Activated T-cell treated with anti-CD3 and anti-CD28 coated beads for 4 hours (primary cell): ENCODE data around the gene RAD51D.
"Not testable (repeated sequence)": the region's sequence is repeated elsewhere in the genome, so short reads cannot be mapped to it uniquely, and the experiment has no call there.

Source experiments
- DNase-seq: peaks from one replicate; pipeline ENCODE4 v3.0.0-alpha.2; 2020

Gene RAD51D

DNA sequence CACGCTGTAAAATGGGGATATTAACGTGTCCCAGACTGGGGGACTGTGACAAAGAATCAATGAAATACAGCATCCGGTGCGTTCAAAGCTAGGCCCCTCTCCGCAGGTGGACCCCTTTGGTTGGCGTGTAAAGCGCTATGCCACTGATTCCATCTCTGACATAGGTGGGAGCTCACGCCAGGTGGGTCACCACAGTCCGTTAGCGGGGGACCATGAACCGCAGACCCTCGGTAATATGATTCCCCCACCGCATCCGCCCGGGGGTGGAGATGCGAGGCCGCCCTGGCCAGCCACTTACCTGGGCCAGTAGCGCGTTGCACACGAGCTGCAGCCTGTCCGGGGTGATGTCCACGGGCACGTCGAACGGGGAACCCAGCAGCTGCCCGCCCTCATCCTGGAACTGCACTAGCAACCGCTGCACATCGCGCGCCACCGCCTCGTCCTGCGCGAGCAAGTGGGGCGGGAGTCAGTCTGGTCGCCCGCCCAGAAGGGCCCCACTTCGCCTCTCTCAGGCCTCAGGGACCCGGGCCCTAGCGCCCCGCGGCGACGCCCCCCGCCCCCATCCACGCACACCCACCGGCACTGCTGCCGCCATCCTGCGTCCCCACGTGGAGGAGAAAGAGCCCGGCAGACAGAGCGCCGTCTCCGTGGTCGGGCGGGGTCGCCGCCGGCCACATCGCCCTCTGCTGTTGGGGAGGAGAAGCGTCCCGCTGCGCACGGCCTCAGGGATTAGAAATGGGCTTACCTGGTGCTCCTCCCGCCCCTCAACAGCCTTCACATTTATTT lies 22.2 kb upstream of the RAD51D start, which contains the start of gene NLE1:
Gene NLE1 (minus strand): TSS at position 623 of the 786 bp plus-strand sequence. CDS start 28 bp downstream, at position 595.
- DNase-seq, result peak; percentile 85

DNA sequence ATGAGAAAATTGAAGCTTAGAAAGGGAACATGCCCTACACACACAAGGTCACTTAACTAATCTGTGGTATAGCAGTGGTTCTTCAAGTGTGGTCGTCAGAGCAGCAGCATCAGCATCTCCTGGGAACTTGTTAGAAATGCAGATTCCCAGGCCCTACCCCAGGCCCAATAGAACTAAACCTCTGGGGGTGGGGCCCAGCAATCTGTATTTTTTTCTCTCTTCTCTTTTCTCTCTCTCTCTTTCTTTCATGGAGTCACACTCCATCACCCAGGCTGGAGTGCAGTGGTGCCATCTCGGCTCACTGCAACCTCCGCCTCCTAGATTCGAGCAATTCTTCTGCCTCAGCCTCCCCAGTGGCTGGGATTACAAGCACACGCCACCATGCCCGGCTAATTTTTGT lies 18.6 kb upstream of the RAD51D start:
- no peak for DNase-seq

DNA sequence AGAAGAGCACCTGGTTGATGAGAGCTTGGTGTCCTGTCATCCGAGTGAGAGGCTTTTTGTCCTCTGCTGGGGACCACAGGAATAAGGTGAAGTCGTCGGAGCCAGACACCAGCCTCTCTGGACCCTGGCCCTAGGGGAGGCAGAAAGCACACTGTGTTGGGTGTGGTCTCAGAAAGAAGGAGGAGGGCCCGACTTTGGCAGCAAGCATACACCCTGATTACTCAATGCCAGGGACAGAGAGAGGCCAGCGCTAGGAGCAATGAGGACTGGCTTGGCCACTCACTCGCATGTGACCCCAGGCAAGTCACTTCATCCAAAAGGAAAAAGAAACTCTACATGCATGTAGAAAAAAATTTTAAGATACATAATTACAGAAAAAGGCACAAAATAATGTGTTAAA lies 15.7 kb upstream of the RAD51D start:
- no peak for DNase-seq

DNA sequence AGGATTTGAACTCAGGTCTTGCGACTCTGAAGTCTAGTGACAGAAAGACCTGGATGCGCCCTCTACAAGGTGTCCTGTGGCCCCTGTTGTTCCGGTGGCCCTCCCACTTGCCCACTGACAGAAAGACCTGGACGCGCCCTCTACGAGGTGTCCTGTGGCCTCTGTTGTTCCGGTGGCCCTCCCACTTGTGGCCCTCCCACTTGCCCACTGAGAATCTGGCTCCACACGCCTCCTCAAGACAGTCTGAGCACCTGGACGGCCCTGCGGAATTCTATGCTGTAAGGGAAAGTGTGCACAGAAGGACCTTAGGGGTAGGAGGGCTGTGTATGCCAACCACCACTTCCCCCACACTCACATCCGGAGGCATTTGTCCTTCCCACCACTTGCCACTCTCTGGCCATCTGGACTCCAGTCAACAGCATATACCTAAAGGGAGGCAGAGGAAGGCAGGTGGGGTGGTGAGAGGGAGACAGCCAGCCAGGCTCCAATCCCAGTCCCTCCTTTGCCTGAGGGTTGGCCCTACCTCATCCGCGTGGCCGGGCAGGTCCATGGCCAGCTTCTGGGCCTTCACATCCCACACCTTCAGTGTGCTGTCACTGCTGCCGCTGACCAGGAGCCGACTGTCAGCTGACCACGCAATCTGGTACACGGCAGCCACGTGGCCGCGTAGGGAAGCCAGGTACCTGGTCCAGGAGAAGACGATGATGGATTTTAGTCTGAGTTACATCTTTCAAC lies 13.3 kb upstream of the RAD51D start:
- no peak for DNase-seq

DNA sequence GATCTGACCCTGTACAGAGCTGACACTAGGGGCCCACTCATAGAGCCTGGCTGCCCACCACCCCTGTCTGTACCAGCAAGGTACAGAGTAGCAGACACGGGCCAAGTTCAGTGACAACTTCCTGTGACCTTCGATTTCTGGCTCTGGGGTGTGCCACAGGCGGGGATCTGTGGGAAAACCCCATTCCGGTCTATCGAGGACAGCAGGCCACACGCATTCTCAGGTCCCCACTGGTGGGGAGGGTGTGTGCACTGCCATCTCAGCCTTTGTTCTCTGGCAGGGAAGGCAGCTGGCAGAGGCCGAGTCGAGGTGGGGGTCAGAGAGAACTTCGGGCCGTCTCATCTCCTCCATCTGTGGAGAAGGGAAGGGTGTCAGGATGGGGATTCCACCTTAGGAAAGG lies 12.4 kb upstream of the RAD51D start:
- no peak for DNase-seq

DNA sequence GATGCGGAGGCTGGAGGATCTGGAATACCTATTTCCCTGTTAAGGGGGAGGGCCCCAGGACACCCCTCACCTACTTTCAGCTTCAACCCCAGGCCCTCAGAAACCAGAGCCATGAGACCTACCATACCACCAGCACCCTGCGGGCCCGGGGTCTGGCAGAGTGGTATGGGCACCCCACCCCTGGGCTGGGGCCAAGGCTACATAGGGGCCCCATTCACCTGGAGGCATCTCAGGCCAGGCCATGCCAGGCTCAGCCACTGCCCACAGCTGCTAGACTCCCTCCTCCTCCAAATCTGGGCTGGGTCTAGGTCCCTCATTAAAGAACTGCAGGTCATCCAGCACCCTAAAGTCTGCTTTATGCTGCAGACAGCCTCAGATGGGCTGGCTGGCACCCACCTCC lies 10.7 kb upstream of the RAD51D start:
- DNase-seq, result no peak

DNA sequence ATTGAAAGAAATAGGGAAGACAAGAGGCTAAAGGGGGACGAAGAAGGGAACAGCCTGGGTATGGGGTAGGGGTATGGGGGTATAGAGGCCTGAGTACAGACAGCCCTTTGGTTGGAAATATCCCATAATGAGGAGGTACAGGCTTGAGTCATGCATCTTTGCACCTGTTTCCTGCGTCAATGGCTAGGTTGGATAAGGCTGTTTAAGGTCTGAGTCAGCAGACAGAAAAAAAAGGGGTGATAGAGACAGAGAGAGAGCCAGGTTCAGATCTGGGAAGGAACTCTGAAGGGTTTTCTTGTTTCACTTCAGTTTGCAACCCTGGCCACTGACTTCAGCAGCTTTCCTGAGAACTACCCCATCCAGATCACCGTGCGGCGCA lies 10.3 kb upstream of the RAD51D start:
- DNase-seq, result no peak

DNA sequence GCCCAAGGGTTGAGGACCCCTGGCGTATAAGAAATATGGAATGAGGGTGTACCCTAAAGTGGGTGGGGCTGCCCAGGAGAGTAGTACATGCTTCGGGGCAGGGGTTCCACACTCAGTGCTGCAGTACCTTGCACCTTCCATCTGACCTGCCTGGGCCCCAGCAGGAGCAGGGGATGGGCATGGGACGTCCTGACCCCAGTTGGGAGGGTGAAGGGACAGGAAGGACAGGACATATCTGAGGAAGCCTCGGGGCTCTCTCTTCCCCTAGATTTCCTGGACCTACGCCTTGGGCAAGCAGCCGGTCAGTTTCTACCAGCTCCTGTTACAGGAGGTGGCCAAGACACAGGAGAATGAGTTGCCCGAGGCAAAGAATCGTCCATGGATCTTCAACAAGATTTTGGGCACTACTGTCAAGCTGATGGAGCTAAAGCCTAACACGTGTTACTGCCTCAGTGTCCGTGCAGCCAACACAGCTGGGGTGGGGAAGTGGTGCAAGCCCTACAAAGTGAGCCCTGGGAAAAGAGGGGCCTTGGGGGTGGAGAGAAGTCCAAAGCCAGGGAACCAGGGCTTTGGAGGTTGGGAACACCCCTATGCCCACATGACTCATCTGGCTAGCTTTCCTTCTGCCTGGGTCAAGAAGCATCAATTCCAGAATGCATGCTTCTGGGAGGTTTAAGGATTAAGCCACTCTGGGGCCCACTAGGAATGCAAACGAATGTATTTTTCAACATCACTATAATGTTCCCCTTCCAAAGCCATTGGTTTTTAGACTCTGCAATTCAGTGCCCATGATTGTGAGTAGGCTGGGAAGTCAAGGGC lies 9.7 kb upstream of the RAD51D start:
- DNase-seq, result no peak

DNA sequence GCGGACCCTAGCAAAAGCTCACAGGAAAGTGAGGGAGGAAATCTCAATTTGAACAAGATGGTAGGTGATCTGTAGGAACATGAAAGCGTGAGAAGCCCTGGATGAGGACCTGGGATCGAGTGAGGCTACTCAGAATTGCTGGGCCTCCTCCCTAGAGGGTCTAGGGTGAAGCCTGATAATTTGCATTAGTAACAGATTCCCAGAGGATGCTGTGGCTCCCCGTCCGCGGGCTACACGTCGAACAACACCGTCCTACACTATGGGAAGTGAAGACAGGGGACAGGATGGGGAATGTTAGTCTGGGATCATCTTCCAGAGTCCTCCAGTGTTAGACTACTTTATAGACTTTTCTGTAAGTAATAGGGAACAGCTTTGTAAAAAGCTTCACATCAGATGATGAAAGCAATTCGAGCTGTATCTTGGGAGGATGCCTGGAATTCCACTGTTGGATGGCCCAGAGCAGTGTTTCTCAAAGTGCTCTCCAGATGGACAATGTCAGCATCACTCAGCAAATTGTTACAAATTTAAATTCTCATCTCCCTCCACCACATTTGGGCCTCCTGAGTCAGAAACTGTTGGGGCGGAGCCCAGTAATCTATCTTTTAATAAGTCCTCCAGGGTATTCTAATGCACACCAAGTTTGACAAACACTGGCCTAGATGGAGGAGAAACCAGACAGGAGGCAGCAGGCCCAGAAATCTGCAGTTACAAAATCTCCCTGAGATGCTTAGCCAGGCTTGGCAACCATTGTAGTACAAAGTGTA lies 8.3 kb upstream of the RAD51D start:
- DNase-seq, result no peak

DNA sequence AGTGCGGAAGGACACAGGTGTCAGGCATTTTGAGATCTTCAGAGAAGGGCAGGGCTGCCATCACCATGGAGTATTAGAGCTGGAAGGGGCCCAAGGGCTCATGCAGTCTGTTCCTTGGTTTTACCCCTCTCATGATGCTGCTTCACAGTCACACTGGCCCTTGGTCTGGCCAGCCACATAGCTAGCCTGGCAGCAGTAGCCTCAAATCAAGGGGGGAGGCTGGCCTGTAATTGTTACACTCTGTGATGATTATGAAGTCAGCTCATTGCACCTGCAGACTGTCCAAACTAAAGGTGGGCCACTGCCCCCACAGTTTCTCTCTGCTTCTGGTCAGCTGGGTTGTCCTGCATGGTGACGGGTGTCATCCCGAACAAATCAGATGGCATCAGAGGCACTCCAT lies 1.7 kb upstream of the RAD51D start, which contains the start of gene FNDC8:
Gene FNDC8 (plus strand): TSS at position 301 of the 400 bp plus-strand sequence. CDS start 79 bp downstream, at position 380.
- DNase-seq, result no peak

DNA sequence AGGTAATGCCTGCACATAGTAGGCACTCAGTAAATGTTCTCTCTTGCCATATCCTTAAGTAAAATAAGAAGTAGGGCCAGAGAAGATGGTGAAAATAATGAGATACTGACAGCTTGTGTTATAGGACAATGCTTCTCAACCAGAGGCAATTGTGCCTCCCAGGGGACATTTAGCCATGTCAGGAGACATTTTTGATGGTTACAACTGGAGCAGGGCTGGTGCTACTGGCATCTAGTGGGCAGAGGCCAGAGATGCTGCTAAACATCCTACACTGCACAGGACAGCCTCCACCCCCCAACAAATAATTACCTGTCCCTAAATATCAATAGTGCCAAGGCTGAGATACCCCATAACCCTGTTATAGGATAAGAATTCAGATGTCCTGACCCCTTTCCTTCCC lies 1.7 kb downstream of the RAD51D start:
- DNase-seq, result no peak

DNA sequence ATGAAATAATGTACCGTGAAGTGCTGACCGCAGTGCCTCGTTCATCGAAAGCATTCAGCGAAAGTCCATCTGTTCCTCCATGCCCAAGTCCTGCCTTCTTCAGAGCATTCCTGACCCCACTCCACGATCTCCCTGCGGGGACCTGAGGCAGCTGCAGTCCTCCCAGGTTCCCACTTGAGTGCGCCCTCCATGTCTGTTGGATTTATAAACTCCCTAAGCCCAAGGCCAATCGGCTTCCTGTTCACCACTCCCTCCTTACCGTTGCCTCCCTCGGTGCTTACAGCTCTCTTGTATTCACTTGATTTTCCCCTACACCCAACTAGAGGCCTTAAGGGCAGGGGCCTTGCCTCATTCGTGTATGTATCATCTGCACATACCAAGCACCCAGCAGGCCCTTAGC lies 2.8 kb downstream of the RAD51D start:
- no peak for DNase-seq

DNA sequence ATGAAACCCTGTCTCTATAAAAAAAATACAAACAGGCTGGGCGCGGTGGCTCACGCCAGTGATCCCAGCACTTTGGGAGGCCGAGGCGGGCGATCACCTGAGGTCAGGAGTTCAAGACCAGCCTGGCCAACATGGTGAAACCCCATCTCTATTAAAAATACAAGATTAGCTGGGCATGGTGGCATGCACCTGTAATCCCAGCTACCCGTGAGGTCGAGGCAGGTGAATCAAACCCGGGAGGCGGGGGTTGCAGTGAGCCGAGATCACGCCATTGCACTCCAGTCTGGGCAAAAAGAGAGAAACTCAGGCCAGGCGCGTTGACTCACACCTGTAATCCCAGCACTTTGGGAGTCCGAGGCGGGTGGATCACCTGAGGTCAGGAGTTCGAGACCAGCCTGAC lies 8.9 kb downstream of the RAD51D start:
- DNase-seq, result not testable (repeated sequence)

DNA sequence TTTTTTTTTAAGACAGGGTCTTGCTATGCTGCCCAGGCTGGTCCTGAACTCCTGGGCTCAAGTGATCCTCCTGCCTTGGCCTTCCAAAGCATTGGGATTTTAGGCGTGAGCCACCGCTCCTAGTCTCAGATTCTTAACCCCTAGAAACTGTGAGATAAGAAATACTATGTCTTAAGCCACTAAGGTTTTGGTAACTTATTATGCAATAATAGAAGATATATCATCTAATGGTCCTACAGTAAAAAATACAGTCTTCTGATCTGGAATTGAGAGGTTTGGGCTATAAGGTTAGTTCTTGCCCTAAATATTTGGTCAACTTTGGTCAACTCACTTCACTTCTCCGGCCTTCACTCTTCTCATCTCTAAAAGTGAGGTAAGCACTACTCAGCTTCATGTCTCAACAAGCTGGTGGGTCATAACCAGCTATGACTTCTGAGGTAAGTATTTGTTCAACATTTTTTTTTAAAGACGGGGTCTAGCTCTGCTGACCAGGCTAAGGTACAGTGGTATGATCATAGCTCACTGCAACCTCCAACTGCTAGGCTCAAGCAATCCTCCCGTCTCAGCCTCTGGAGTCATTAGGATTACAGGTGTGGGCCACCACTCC lies 14.7 kb downstream of the RAD51D start:
- no peak for DNase-seq

DNA sequence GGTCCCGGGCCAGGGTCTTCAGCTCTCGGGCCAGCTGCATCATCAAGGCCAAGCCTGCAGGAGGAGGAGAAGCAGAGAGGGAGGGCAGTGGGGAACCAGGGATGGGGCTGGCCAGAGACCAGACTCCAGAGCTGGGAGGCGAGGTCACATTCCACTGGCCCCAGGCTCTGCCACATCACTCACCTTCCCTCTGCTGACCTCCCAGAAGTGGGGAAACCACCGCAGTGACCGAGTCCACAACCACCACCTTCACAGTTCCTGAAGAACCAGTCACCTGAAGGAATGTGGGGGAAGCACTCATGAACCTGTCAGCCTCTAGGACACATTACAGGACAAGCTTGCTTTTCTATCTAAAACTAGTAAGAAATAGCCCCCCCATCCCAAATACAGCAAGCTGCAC lies 16.4 kb downstream of the RAD51D start:
- no peak for DNase-seq

DNA sequence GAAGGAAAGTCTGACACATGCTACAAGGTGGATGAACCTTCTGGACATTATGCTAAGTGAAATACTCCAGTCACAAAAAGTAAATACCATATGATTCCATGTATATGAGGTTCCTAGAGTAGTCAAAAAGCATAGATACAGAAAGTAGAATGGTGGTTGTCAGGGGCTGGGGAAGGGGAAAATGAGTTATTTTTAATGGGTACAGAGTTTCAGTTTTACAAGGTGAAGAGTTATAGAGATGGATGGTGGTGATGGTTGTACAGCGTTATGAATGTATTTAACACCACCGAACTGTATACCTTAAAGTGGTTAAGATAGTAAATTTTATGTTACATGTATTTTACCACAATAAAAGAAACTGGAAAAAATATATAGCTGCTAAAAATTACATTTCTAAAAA lies 17.9 kb downstream of the RAD51D start:
- no peak for DNase-seq

DNA sequence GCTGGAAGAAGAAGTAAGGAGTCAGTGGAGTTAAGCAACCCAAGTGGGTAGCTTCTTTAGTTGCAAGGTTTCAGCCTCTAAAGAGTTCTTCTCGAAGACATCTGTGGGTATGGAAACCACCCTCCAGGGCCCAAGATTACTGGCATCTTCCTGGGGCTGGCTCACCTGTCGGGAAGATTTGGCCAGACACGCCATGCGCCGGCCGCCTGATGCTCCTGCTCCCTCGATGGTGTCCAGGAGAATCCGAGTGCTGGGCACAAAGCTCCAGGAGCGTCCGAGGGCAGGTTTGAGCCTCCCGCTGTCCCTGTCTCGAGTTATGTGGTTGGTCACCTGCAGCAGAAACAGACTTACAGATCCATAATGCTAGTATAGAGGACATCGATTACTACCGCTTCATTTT lies 18.6 kb downstream of the RAD51D start:
- no peak for DNase-seq

DNA sequence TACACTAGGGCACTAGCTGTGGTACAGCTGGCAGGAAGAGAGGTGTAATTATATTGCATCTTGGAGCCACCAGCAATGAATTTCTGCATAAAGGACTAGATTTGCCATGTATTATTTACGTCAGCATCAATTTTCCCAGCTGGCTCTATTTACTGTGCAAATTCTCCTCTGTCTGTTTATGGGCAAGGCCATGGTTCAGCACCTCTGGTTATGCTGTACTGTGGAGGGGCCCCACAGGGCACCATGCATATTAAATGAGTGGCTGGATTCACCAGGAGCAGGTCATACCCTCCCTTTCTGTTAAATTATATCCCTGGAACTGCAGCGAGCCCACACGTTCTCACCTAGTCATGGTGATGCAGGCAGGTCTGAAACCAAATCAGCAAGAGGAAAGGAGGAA lies 19.8 kb downstream of the RAD51D start:
- no peak for DNase-seq

DNA sequence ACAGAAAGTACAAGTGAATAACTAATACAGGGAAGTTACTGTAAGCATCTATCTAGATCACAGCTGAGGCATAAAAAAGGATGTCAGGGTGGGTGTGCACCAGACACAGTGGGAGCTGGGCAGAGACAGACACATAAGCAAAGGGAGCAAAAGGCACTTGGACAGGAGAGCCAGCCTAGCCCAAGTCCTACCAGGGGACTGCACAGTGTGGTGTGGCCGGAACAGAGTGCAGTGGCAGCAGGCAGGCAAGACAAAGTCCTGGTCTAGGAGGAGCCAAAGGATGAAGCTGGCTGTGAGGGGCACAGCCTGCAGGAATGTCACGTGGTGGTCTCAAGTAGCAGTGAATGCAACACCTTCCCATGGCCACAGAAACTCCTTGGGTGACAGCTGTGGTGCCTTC lies 21.9 kb downstream of the RAD51D start:
- no peak for DNase-seq

DNA sequence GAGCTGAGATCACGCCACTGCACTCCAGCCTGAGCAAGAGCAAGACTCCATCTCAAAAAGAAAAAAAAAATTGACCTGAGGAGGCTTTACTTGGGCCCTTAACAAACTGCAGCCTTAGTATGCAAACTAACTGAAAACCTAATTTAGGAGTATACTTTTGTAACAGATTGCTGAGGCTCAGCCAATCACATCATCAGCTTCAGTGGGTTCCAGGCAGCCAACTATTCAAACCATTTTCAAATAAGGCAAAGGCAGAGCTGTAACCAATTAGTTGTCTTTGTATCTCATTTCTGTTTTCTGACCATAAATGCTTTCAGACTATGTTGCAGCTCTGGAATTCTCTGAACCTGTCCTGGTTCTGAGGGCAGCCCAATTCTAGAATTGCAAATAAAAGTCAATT lies 23.9 kb downstream of the RAD51D start:
- DNase-seq, result no peak

DNA sequence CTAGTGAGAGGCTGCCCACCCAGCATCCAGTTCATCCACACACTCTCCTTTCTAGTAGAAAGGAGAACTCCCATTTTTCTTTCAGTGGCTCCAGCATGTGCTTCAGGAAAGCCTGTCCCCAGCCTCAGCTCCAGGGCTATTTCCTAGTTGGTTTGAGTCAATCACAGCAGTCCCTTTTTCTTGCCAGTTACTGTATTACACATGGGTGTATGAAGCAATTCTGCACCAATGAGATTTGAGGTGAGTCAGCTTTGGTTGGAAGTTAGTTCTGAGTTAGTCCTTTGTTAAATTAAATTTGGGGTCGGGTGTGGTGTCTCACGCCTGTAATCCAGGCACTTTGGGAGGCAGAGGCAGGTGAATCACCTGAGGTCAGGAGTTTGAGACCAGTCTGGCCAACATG lies 24.8 kb downstream of the RAD51D start:
- no peak for DNase-seq

DNA sequence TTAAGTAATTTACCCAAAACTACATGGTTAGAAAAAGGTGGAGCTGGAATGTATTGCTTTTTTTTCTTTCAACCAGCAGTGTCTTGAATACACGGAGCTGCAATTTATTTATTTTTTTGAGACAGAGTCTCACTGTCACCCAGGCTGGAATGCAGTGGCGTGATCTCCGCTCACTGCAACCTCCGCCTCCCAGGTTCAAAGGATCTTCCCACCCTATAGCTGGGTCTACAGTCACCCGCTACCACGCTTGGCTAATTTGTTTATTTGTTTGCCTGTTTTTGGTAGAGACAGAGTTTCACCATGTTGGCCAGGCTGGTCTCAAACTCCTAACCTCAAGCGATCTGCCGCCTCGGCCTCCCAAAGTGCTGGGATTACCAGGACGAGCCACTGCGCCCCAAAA lies 29.0 kb downstream of the RAD51D start:
- not testable (repeated sequence) for DNase-seq
